ENCODE measurements around the gene OPN1MW3. TPM values are rescaled to one million over a fixed set of nuclear protein-coding genes. Genes with fewer than 3 reads are reported as not detected.
"Not testable (repeated sequence)": the region's sequence is repeated elsewhere in the genome, so short reads cannot be mapped to it uniquely, and the experiment has no call there.

The OPN1MW3 gene
- total RNA-seq = under 1 TPM in 1 of 4 donors, not detected in 3; 0.54 TPM
- not detected for polyA plus RNA-seq

DNA sequence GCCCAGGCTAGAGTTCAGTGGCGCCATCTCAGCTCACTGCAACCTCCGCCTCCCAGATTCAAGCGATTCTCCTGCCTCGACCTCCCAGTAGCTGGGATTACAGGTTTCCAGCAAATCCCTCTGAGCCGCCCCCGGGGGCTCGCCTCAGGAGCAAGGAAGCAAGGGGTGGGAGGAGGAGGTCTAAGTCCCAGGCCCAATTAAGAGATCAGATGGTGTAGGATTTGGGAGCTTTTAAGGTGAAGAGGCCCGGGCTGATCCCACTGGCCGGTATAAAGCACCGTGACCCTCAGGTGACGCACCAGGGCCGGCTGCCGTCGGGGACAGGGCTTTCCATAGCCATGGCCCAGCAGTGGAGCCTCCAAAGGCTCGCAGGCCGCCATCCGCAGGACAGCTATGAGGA lies at the start of gene OPN1MW3:
Gene OPN1MW3 (plus strand): TSS at position 301 of the 400 bp plus-strand sequence. CDS start 38 bp downstream, at position 339.
- DNase-seq = not testable (repeated sequence)

DNA sequence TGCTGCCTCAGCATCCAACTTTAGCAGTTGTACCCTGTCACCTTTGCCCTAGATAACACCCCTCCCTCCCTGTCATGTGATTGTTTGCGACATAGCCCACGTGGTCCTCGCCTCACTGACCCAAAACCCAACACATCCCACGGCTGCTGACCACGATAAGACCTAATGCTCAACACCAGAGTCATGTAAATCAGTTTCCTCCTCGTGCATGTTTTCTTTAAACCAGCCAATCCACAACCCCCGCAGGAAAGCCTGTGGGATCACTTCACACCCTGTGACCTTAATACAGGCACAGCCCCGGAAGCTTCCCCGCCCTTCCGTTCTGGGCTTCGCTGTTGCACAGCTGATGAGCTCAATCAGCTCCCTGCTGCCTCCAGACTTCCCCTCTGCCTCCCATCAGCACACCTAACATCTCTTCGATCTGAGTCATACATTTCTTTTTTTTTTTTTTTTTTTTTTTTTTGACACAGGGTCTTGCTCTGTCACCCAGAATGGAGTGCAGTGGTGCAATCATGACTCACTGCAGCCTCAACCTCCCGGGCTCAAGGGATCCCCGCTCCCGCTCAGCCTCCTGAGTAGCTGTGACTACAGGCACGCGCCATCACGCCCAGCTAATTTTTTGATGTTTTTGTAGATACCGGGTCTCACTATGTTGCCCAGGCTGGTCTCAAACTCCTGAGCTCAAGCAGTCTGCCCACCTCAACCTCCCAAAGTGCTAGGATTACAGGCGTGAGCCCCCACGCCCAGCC lies 47.5 kb upstream of the OPN1MW3 start:
- WGBS, 2 donors = no CpG with 5 or more reads among the region's 21 CpGs
- H3K27me3 ChIP-seq; DNase-seq; H3K9me3 ChIP-seq; H3K36me3 ChIP-seq; H3K4me3 ChIP-seq; intact Hi-C loops (cut with DNase I); H3K27ac ChIP-seq; H3K4me1 ChIP-seq: not testable (repeated sequence)

More for the DNA sequence above, at the start of gene OPN1MW3:
- H3K27me3 ChIP-seq; intact Hi-C loops (cut with DNase I); H3K36me3 ChIP-seq; H3K27ac ChIP-seq; H3K4me1 ChIP-seq; H3K9me3 ChIP-seq; H3K4me3 ChIP-seq: not testable (repeated sequence)
- WGBS, 2 donors = no CpG with 5 or more reads among the region's 17 CpGs

- H3K4me1 ChIP-seq; intact Hi-C loops (cut with DNase I); H3K36me3 ChIP-seq; H3K27ac ChIP-seq; H3K4me3 ChIP-seq; H3K9me3 ChIP-seq; H3K27me3 ChIP-seq: not testable (repeated sequence)
- WGBS, 2 donors = 85 to 90% methylated on average over 4 to 5 of the region's 9 CpGs
- DNase-seq = peak; percentile 26
These were observed 46.3 kb upstream of the OPN1MW3 start for GRCh38 chrX:154211057-154211456.

DNA sequence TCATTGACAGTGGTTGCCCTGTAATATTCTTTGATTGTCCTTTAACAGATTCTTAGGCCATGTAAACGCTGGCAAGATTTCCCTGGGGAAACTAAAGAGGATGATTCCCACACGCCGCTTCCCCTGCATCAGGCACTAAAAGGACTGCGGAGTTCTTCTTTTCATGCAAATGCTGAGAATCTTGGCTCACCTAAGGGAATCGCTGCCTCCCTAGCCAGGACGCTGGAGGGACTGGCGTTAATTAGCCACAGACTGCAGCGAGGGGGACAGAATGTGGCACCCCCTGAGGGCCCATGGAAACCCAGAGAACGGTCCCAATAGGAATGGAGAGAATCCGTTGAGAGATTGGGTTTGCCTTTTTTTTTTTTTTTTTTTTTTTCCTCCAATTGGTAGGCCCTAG lies 45.9 kb upstream of the OPN1MW3 start:
- H3K9me3 ChIP-seq; H3K36me3 ChIP-seq; DNase-seq; H3K4me1 ChIP-seq; H3K4me3 ChIP-seq; H3K27ac ChIP-seq; intact Hi-C loops (cut with DNase I); H3K27me3 ChIP-seq: not testable (repeated sequence)
- WGBS, 2 donors = no CpG with 5 or more reads among the region's 10 CpGs

DNA sequence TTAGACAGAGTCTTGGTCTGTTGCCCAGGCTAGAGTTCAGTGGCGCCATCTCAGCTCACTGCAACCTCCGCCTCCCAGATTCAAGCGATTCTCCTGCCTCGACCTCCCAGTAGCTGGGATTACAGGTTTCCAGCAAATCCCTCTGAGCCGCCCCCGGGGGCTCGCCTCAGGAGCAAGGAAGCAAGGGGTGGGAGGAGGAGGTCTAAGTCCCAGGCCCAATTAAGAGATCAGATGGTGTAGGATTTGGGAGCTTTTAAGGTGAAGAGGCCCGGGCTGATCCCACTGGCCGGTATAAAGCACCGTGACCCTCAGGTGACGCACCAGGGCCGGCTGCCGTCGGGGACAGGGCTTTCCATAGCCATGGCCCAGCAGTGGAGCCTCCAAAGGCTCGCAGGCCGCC lies 37.9 kb upstream of the OPN1MW3 start, which contains the start of gene OPN1MW2:
Gene OPN1MW2 (plus strand): TSS at position 301 of the 400 bp plus-strand sequence. CDS start 60 bp downstream, at position 361.
- DNase-seq; H3K27ac ChIP-seq; H3K4me1 ChIP-seq; H3K36me3 ChIP-seq; H3K4me3 ChIP-seq; H3K27me3 ChIP-seq; intact Hi-C loops (cut with DNase I); H3K9me3 ChIP-seq: not testable (repeated sequence)
- WGBS, 2 donors = no CpG with 5 or more reads among the region's 16 CpGs

GRCh38 chrX:154225292-154225691 lies 32.1 kb upstream of the OPN1MW3 start:
- H3K27ac ChIP-seq; H3K36me3 ChIP-seq; H3K27me3 ChIP-seq; intact Hi-C loops (cut with DNase I); H3K4me1 ChIP-seq; H3K9me3 ChIP-seq; DNase-seq; H3K4me3 ChIP-seq: not testable (repeated sequence)
- no CpG with 5 or more reads among the region's 6 CpGs for WGBS, 2 donors

GRCh38 chrX:154226706-154227105 lies 30.7 kb upstream of the OPN1MW3 start:
- no CpG with 5 or more reads among the region's 9 CpGs for WGBS, 2 donors
- H3K4me3 ChIP-seq; H3K4me1 ChIP-seq; H3K9me3 ChIP-seq; H3K36me3 ChIP-seq; intact Hi-C loops (cut with DNase I); H3K27ac ChIP-seq; H3K27me3 ChIP-seq; DNase-seq: not testable (repeated sequence)

- DNase-seq; H3K9me3 ChIP-seq; H3K36me3 ChIP-seq; intact Hi-C loops (cut with DNase I); H3K27ac ChIP-seq; H3K4me1 ChIP-seq; H3K4me3 ChIP-seq; H3K27me3 ChIP-seq: not testable (repeated sequence)
- no CpG with 5 or more reads among the region's 3 CpGs for WGBS, 2 donors
These were observed 25.9 kb upstream of the OPN1MW3 start for GRCh38 chrX:154231443-154231842.

- H3K27me3 ChIP-seq; H3K4me1 ChIP-seq; DNase-seq; H3K36me3 ChIP-seq; intact Hi-C loops (cut with DNase I); H3K4me3 ChIP-seq; H3K9me3 ChIP-seq; H3K27ac ChIP-seq: not testable (repeated sequence)
- WGBS, 2 donors = no CpG with 5 or more reads among the region's 16 CpGs
These were observed 23.8 kb upstream of the OPN1MW3 start for GRCh38 chrX:154233620-154234019.

DNA sequence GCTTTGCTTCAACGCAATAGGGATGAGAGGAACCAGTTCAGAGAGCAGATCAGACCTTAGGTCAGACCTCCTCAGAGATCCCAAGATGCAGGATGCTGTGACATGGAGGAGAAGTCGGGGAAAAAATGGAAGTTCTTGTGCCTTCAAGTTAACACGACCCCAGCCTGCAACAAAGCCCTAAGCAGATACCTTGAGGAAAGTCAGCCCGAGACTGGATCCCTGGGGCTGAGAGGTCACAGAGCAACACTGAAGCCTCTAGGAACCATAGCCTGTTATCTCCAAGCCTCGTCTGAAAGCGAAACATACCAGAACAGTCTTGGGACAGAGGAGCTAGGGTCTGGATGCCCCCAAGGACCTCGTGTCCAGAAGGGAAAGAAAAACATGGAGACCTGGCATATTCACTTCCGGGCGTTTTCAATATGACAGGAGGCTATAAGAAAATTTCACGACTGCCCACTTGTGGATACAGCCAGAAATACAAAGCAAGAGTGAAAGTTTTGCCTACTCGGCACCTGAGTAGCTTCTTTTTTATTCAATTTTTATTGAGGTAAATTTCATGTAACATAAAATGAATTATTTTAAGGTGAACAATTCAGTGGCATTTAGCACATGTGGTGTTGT lies 18.3 kb upstream of the OPN1MW3 start:
- H3K4me3 ChIP-seq; intact Hi-C loops (cut with DNase I); H3K4me1 ChIP-seq; H3K27ac ChIP-seq; H3K9me3 ChIP-seq; H3K36me3 ChIP-seq; DNase-seq; H3K27me3 ChIP-seq: not testable (repeated sequence)
- WGBS, 2 donors = 85% methylated on average over 9 of the region's 11 CpGs; no CpG with 5 or more reads in 1 of the 2 donors

DNA sequence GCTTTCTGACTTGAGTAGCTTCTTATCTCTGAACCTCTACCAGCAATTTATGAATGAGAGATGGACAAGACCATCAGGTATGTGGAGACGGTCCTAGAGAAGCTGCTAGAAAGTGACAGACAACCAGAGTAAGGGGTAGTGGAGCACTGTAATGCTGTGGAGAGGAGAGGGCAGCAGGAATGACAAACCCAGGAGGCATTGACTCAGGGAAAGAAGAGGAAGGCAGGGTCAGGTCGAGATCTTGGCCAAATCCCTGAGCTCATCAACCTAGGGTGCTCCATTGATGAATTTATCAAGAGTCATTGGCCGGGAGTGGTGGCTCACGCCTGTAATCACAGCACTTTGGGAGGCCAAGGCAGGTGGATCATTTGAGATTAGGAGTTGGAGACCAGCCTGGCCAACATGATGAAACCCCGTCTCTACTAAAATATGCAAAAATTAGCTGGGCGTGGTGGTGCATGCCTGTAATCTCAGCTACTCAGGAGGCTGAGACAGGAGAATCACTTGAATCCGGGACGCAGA lies 17.3 kb upstream of the OPN1MW3 start:
- H3K4me1 ChIP-seq; H3K4me3 ChIP-seq; H3K9me3 ChIP-seq; H3K27me3 ChIP-seq; H3K36me3 ChIP-seq; H3K27ac ChIP-seq; intact Hi-C loops (cut with DNase I): not testable (repeated sequence)
- DNase-seq = peak; percentile 29
- 90% methylated on average over 6 of the region's 8 CpGs; no CpG with 5 or more reads in 1 of the 2 donors for WGBS, 2 donors

DNA sequence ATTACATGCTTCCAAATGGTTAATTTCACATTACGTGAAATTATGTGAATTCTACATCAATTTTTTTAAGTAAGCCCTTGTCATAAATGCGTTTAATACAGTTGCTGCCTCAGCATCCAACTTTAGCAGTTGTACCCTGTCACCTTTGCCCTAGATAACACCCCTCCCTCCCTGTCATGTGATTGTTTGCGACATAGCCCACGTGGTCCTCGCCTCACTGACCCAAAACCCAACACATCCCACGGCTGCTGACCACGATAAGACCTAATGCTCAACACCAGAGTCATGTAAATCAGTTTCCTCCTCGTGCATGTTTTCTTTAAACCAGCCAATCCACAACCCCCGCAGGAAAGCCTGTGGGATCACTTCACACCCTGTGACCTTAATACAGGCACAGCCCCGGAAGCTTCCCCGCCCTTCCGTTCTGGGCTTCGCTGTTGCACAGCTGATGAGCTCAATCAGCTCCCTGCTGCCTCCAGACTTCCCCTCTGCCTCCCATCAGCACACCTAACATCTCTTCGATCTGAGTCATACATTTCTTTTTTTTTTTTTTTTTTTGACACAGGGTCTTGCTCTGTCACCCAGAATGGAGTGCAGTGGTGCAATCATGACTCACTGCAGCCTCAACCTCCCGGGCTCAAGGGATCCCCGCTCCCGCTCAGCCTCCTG lies 9.9 kb upstream of the OPN1MW3 start:
- H3K27me3 ChIP-seq; H3K36me3 ChIP-seq; intact Hi-C loops (cut with DNase I); H3K27ac ChIP-seq; H3K4me1 ChIP-seq; H3K4me3 ChIP-seq; DNase-seq; H3K9me3 ChIP-seq: not testable (repeated sequence)
- WGBS, 2 donors = no CpG with 5 or more reads among the region's 17 CpGs

GRCh38 chrX:154248076-154248475 lies 9.3 kb upstream of the OPN1MW3 start:
- WGBS, 2 donors = no CpG with 5 or more reads among the region's 10 CpGs
- H3K4me3 ChIP-seq; H3K27me3 ChIP-seq; intact Hi-C loops (cut with DNase I); H3K4me1 ChIP-seq; H3K27ac ChIP-seq; DNase-seq; H3K9me3 ChIP-seq; H3K36me3 ChIP-seq: not testable (repeated sequence)

All from sigmoid colon (tissue), 7 donors.